HepG2 (cell line): ENCODE results near the gene CFI. TPM values are rescaled to one million over a fixed set of nuclear protein-coding genes. Genes with fewer than 3 reads are reported as not detected.

ENCODE experiments used
- ATAC-seq: fragments of 200-7000 bp; cut with Tn5 transposase; 3 replicates; pipeline ENCODE4 v1.9.1; 2020; ENCODE audit warnings: mild to moderate bottlenecking, moderate library complexity
- BruUV-seq: library from RNA; stranded (reverse); fragments of 400-500 nt; replicated peaks from 2 replicates; lab custom pipeline; 2021; lab: Mats Ljungman, UMichigan
- CTCF ChIA-PET: fragments of 300-600 bp; formaldehyde crosslinking; extraction: SDS; loops from one replicate; lab custom pipeline; 2021; ENCODE audit warnings: low total read pairs, inconsistent platforms, low intra/inter-chr PET ratio; lab: Yijun Ruan, JAX
- POLR2A ChIA-PET: fragments of 350-600 bp; sonication (Branson Sonifier 250); formaldehyde crosslinking; loops from one replicate; lab custom pipeline; 2020; ENCODE audit warnings: antibody characterized with exemption, inconsistent platforms; lab: Yijun Ruan, JAX
- DNase-seq: peaks from one replicate; pipeline ENCODE4 v3.0.0-alpha.2; 2015; ENCODE audit warnings: low spot score
- FAIRE-seq: peaks from 3 replicates; lab custom pipeline; 2011; peaks lifted over from hg19 to GRCh38; lab: Jason Lieb, UNC
- H2AFZ ChIP-seq: one replicate; pipeline ENCODE4 v1.6.1; 2011; ENCODE audit warnings: low read length, inconsistent platforms
- H3K27ac ChIP-seq: fragments of 300-600 bp; 3 replicates; pipeline ENCODE4 v1.8.0; 2011; ENCODE audit warnings: mixed run types, mild to moderate bottlenecking, mixed read lengths, low read length, inconsistent platforms; ENCODE audit not compliant: insufficient read depth; ENCODE audit errors: extremely low read length
- H3K27me3 ChIP-seq, 2 experiments: fragments of 200-600 bp in 1 of 2; 2 replicates in 1 of 2; 3 replicates in 1 of 2; pipeline versions ENCODE4 v1.6.0 to v1.8.0; 2011; ENCODE audit warnings: low read length in 2 of 2, mild to moderate bottlenecking in 2 of 2, moderate library complexity in 2 of 2, inconsistent platforms in 1 of 2; ENCODE audit not compliant: insufficient read depth in 2 of 2, control insufficient read depth in 1 of 2
- H3K36me3 ChIP-seq, 2 experiments: fragments of 200-600 bp in 1 of 2; replicated peaks in 1 of 2; 2 replicates in 1 of 2; 3 replicates in 1 of 2; pipeline versions ENCODE4 v1.5.1 to v1.8.0; 2011; ENCODE audit warnings: low read length in 2 of 2, inconsistent platforms in 1 of 2; ENCODE audit not compliant: insufficient read depth in 2 of 2, control insufficient read depth in 1 of 2
- H3K4me1 ChIP-seq: 2 replicates; pipeline ENCODE4 v1.5.1; 2012; ENCODE audit warnings: low read length, inconsistent platforms; ENCODE audit not compliant: insufficient read depth
- H3K4me2 ChIP-seq: 2 replicates; pipeline ENCODE4 v1.6.0; 2011; ENCODE audit warnings: low read depth, low read length, inconsistent platforms
- H3K4me3 ChIP-seq, 3 experiments: fragments of 200-600 bp in 1 of 3; sonication (generic), shearing (Covaris generic) in 1 of 3; replicated peaks in 1 of 3; 2 replicates each; pipeline ENCODE4 v1.5.1; 2011 to 2016; ENCODE audit warnings: low read length in 3 of 3, inconsistent platforms in 2 of 3, low read depth in 2 of 3, mild to moderate bottlenecking in 2 of 3, control low read depth in 1 of 3, mixed read lengths in 1 of 3; ENCODE audit not compliant: insufficient read depth in 1 of 3
- H3K79me2 ChIP-seq: one replicate; pipeline ENCODE4 v1.6.1; 2011; ENCODE audit warnings: low read length, inconsistent platforms; ENCODE audit not compliant: insufficient read depth
- H3K9ac ChIP-seq: 2 replicates; pipeline ENCODE4 v1.6.0; 2011; ENCODE audit warnings: mild to moderate bottlenecking, low read depth, low read length, inconsistent platforms; ENCODE audit not compliant: insufficient read depth
- H3K9me3 ChIP-seq: 2 replicates; pipeline ENCODE4 v1.5.1; 2012; ENCODE audit warnings: mild to moderate bottlenecking, low read length
- H4K20me1 ChIP-seq: 2 replicates; pipeline ENCODE4 v1.6.0; 2011; ENCODE audit warnings: inconsistent platforms, mild to moderate bottlenecking, low read length, moderate library complexity; ENCODE audit not compliant: insufficient read depth
- HNF4A ChIP-seq: sonication (generic); formaldehyde crosslinking; IDR thresholded peaks from 2 replicates; pipeline ENCODE4 v1.4.0; 2020; ENCODE audit warnings: missing genetic modification reagents
- MEF2D ChIP-seq: sonication (generic); formaldehyde crosslinking; IDR thresholded peaks from 2 replicates; pipeline ENCODE4 v1.5.1; 2020; ENCODE audit warnings: mild to moderate bottlenecking, missing genetic modification reagents
- MYC ChIP-seq: sonication (generic); formaldehyde crosslinking; IDR thresholded peaks from 2 replicates; pipeline ENCODE4 v1.9.0; 2021; ENCODE audit warnings: missing genetic modification reagents, borderline replicate concordance
- NFIB ChIP-seq: sonication (generic); formaldehyde crosslinking; IDR thresholded peaks from 2 replicates; pipeline ENCODE4 v1.9.0; 2021; ENCODE audit warnings: missing genetic modification reagents, mild to moderate bottlenecking, borderline replicate concordance
- PHF21A ChIP-seq: sonication (generic); formaldehyde crosslinking; IDR thresholded peaks from 2 replicates; pipeline ENCODE4 v1.5.0; 2020; ENCODE audit warnings: mild to moderate bottlenecking, missing genetic modification reagents
- RFX5 ChIP-seq: IDR thresholded peaks from 2 replicates; pipeline ENCODE4 v1.6.1; 2011; ENCODE audit warnings: low read depth, low read length, improper control_type of control experiment
- RXRB ChIP-seq: IDR thresholded peaks from 2 replicates; pipeline ENCODE4 v1.6.1; 2016; ENCODE audit warnings: borderline replicate concordance, missing genetic modification reagents, missing compliant biosample characterization
- SKI ChIP-seq: fragments of 450-650 bp; IDR thresholded peaks from one replicate; pipeline ENCODE4 v1.6.1; 2018; ENCODE audit warnings: mild to moderate bottlenecking; ENCODE audit not compliant: partially characterized antibody
- THYN1 ChIP-seq: sonication (generic); formaldehyde crosslinking; IDR thresholded peaks from 2 replicates; pipeline ENCODE4 v1.8.1; 2023; ENCODE audit warnings: low read depth, mild to moderate bottlenecking, moderate library complexity, missing genetic modification reagents, borderline replicate concordance
- ZMYM2 ChIP-seq: sonication (generic); formaldehyde crosslinking; IDR thresholded peaks from 2 replicates; pipeline ENCODE4 v1.8.0; 2022; ENCODE audit warnings: mild to moderate bottlenecking, missing genetic modification reagents
- ZMYM3 ChIP-seq: sonication (generic); formaldehyde crosslinking; IDR thresholded peaks from 2 replicates; pipeline ENCODE4 v1.5.1; 2020; ENCODE audit warnings: mild to moderate bottlenecking, missing genetic modification reagents
- ZNF20 ChIP-seq: sonication (generic); formaldehyde crosslinking; IDR thresholded peaks from 2 replicates; pipeline ENCODE4 v1.4.0; 2020; ENCODE audit warnings: mild to moderate bottlenecking, moderate library complexity, missing genetic modification reagents
- ZNF781 ChIP-seq: sonication (generic); formaldehyde crosslinking; IDR thresholded peaks from 2 replicates; pipeline ENCODE4 v1.5.1; 2020; ENCODE audit warnings: borderline replicate concordance, mild to moderate bottlenecking, missing genetic modification reagents; ENCODE audit errors: not compliant biosample characterization
- WGBS: methylation state at CpG from one replicate; pipeline ENCODE4 v1.1.6; 2017; ENCODE audit warnings: low lambda C conversion rate; 5-methylcytosine and 5-hydroxymethylcytosine counted together
- in situ Hi-C: cut with HindIII; loops from 2 replicates; pipeline ENCODE4 v1.10.0; 2017; ENCODE audit warnings: low pct_unique_long_range_greater_than_20kb; ENCODE audit not compliant: extremely low pct_ligation_motif_present
- intact Hi-C: fragments of 100-400 bp; cut with micrococcal nuclease; formaldehyde crosslinking; loops from one replicate; pipeline ENCODE4 v1.10.0; 2022; ENCODE audit not compliant: unreplicated experiment
- polyA plus RNA-seq, 8 experiments: library from polyadenylated mRNA; depleted of rRNA in 3 of 8; stranded (reverse) in 7 of 8; unstranded in 1 of 8; fragments of >200 nt; fragmentation: Illumina TruSeq in 4 of 8; extraction: Trizol in 4 of 8; gene quantifications; 2 replicates each; pipeline versions ENCODE4 v1.2.1 to v1.2.3, GENCODE V29; 2011 to 2016; ENCODE audit warnings: low read depth in 4 of 8, missing spikeins in 1 of 8, mixed read lengths in 1 of 8; ENCODE audit not compliant: insufficient read depth in 1 of 8
- total RNA-seq, 5 experiments: library from RNA; depleted of rRNA; stranded (reverse); fragments of >200 nt; fragmentation: Illumina TruSeq; extraction: Trizol; gene quantifications; 2 replicates each; pipeline ENCODE4 v1.2.3, GENCODE V29; 2016; ENCODE audit warnings: low read depth in 1 of 5
- TF ChIP-seq, protein P1 (sequence below): sonication (generic); formaldehyde crosslinking; conservative IDR thresholded peaks from 2 replicates; pipeline ENCODE4 v1.8.0; 2022; ENCODE audit warnings: mild to moderate bottlenecking, moderate library complexity, missing genetic modification reagents
- TF ChIP-seq, protein P2 (sequence below): sonication (generic); formaldehyde crosslinking; IDR thresholded peaks from 2 replicates; pipeline ENCODE4 v1.5.0; 2020; ENCODE audit warnings: missing genetic modification reagents

CFI gene
- total and polyA plus RNA-seq, 2 of the 13 experiments (the other 11 are each of a cell fraction or from before 2014, with no cell fraction given) = 284 to 337 TPM

DNA sequence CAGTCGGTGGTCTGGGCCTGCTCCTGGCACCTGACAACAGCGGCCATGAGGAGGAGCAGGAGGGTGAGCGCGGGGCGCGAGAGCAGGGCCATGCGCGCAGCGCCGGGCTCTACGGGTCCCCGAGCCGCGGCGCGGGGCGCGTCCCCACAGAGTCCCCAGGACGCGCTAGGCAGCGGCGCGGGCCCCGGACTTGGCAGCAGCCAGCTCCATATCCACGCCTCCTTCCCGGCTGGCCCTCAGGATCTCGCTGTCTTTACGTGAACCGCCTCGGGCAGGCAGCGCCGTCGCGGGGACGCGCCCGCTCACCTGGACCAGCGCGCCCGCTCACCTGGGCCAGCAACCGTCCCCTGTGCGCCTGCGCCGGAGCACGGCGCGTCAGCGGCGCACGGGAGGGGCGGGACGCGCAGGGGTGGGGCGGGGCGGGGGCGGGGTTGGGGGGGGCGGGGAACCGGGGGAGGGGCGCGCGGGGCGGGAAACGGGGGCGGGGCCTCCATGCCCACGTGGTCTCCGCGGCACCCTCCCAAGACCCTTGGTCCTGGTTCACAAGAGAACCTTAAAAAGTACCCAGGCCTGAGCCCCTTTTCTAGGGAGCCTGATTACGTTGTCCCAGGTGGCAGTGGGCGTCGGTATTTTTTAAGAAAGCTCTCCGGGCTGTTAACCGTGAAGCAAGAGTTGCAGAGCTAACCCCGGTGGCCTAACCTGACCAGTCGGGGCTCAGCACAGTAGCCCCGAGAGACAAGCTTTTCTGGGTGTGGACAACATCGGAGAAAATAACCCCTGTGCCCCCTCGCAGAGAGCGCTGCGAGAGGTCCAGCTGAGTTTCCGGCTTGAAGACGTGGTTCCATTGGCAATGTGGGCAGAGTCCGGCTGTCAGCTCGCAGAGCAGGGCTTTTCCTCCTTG is 71.8 kb downstream of the CFI start, which contains the start of gene PLA2G12A (continued):
- TF ChIP-seq, protein P1, sequence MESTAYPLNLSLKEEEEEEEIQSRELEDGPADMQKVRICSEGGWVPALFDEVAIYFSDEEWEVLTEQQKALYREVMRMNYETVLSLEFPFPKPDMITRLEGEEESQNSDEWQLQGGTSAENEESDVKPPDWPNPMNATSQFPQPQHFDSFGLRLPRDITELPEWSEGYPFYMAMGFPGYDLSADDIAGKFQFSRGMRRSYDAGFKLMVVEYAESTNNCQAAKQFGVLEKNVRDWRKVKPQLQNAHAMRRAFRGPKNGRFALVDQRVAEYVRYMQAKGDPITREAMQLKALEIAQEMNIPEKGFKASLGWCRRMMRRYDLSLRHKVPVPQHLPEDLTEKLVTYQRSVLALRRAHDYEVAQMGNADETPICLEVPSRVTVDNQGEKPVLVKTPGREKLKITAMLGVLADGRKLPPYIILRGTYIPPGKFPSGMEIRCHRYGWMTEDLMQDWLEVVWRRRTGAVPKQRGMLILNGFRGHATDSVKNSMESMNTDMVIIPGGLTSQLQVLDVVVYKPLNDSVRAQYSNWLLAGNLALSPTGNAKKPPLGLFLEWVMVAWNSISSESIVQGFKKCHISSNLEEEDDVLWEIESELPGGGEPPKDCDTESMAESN = 0 out of 2 replicates have a peak, but pooled peaks have one; percentile 60
- no peak for TF ChIP-seq HNF4A (CRISPR knock-in tag)
- no peak for TF ChIP-seq RXRB (CRISPR knock-in tag)
- TF ChIP-seq MYC = peak; percentile 79

DNA sequence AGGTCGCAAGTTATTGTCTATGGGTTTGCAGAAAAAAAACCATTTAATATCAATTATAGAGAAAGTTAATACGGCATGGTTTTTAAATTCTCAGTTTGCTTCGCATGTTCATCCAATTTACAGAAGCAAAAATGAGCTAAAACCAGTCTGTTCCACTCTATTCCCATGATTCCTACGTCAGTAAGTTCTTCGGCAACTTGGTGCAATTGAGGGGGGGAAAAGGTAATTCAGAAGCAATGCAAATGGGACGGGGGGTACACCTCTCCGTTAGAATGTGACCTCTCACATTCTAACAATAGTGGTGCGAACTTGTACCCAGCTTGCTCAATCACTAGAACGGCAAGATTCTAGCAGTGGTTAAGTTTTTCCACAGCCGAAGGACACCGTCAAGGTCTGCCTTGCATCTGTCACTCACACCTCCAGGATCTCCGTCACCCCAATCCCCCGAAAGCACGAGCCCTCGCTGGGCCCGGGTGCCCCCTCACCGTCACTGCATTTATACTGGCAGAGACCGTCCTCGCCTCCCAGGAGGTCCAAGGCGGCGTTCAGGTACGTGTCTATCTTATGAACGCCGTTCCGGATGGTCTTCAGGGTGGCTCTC is 72.6 kb downstream of the CFI start:
- WGBS = under 1% methylated on average over 10 of the region's 25 CpGs
- peak overlapping the region; percentile 75 for H3K9ac ChIP-seq
- peak overlapping the region; percentile 8 for H2AFZ ChIP-seq
- peak overlapping the region; percentile 92 for H3K4me2 ChIP-seq
- H3K36me3 ChIP-seq = no peaks in the 10 kb centered on the region; a peak in 1 of 5 replicates
- BruUV-seq = TSS peak; percentile 46
- no peaks in the 10 kb centered on the region for H4K20me1 ChIP-seq
- ATAC-seq (no peak), FAIRE-seq (peak; percentile 49), DNase-seq (no peak)
- no peaks in the 10 kb centered on the region; a peak in 2 of 5 replicates for H3K27me3 ChIP-seq
- H3K4me3 ChIP-seq = peak overlapping the region; percentile 79 to 91 (median 88)
- H3K9me3 ChIP-seq = no peaks in the 10 kb centered on the region
- intact Hi-C loops (loop anchor here (2.0 to 10.0 kb wide), 4 partner anchors 76 to 294 kb away; partner anchors contain the start of genes GAR1, MCUB and SEC24B), in situ Hi-C loops (no loop called here)
- H3K79me2 ChIP-seq = peaks cover 35% of the 10 kb centered on the region
- peaks cover 25% of the 10 kb centered on the region for H3K4me1 ChIP-seq
- H3K27ac ChIP-seq = peak overlapping the region; percentile 81
- CTCF ChIA-PET = no interaction called here
- POLR2A ChIA-PET = interaction anchor here (1.0 to 1.5 kb wide), 2 partner anchors 73 to 86 kb away, joined by 3 to 6 read pairs; partner anchors contain the start of genes CFI and GAR1
- no peak for TF ChIP-seq ZNF20 (CRISPR knock-in tag)
- 0 out of 2 replicates have a peak, but pooled peaks have one; percentile 32 for TF ChIP-seq THYN1
- TF ChIP-seq, protein P2, sequence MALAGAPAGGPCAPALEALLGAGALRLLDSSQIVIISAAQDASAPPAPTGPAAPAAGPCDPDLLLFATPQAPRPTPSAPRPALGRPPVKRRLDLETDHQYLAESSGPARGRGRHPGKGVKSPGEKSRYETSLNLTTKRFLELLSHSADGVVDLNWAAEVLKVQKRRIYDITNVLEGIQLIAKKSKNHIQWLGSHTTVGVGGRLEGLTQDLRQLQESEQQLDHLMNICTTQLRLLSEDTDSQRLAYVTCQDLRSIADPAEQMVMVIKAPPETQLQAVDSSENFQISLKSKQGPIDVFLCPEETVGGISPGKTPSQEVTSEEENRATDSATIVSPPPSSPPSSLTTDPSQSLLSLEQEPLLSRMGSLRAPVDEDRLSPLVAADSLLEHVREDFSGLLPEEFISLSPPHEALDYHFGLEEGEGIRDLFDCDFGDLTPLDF (CRISPR knock-in tag) = no peak
- TF ChIP-seq RFX5 = no peak
- peak; percentile 34; the same call in 1 of the 2 replicates for TF ChIP-seq ZMYM3 (CRISPR knock-in tag)
- 0 out of 2 replicates have a peak, but pooled peaks have one; percentile 55 for TF ChIP-seq ZMYM2
- TF ChIP-seq ZNF781 = peak; percentile 76
- TF ChIP-seq, protein P1 = 0 out of 2 replicates have a peak, but pooled peaks have one; percentile 79
- TF ChIP-seq PHF21A = no peak
- TF ChIP-seq SKI = no peak
- 0 out of 2 replicates have a peak, but pooled peaks have one; percentile 62 for TF ChIP-seq NFIB (CRISPR knock-in tag)
- TF ChIP-seq MEF2D = peak; percentile 64; the same call in 1 of the 2 replicates
